Smooth muscle cell (in vitro differentiated cells): ENCODE data around the gene ST6GALNAC2. TPM values are rescaled to one million over a fixed set of nuclear protein-coding genes. Genes with fewer than 3 reads are reported as not detected.

Source experiments
- DNase-seq: peaks from one replicate; lab custom pipeline; 2025; ENCODE audit not compliant: unreplicated experiment; lab: John Stamatoyannopoulos, UW
- H2AFZ ChIP-seq: fragments of 200-600 bp; sonication (generic); 2 replicates; pipeline ENCODE4 v1.6.0; 2016; ENCODE audit warnings: antibody characterized with exemption, low read depth, mild to moderate bottlenecking
- H3F3A ChIP-seq: fragments of 200-600 bp; sonication (generic); 2 replicates; pipeline ENCODE4 v1.6.0; 2017; ENCODE audit warnings: antibody characterized with exemption, low read depth
- H3K27ac ChIP-seq: fragments of 200-600 bp; sonication (generic); 2 replicates; pipeline ENCODE4 v1.5.1; 2016; ENCODE audit warnings: low read depth, mild to moderate bottlenecking
- H3K27me3 ChIP-seq: fragments of 200-600 bp; sonication (generic); 2 replicates; pipeline ENCODE4 v1.6.1; 2016; ENCODE audit warnings: low read depth, mild to moderate bottlenecking
- H3K36me3 ChIP-seq: fragments of 200-600 bp; sonication (generic); 2 replicates; pipeline ENCODE4 v1.5.1; 2016; ENCODE audit warnings: low read depth
- H3K4me1 ChIP-seq: fragments of 200-600 bp; sonication (generic); 2 replicates; pipeline ENCODE4 v1.5.1; 2016; ENCODE audit warnings: low read depth
- H3K4me2 ChIP-seq: fragments of 200-600 bp; sonication (generic); 2 replicates; pipeline ENCODE4 v1.6.0; 2016; ENCODE audit warnings: mild to moderate bottlenecking
- H3K4me3 ChIP-seq: fragments of 200-600 bp; sonication (generic); 2 replicates; pipeline ENCODE4 v1.5.1; 2016; ENCODE audit warnings: mild to moderate bottlenecking
- H3K79me2 ChIP-seq: fragments of 200-600 bp; sonication (generic); 2 replicates; pipeline ENCODE4 v1.6.0; 2016; ENCODE audit warnings: low read depth, mild to moderate bottlenecking
- H3K9ac ChIP-seq: fragments of 200-600 bp; sonication (generic); 2 replicates; pipeline ENCODE4 v1.6.0; 2016; ENCODE audit warnings: low read depth
- H3K9me3 ChIP-seq: fragments of 200-600 bp; sonication (generic); replicated peaks from 2 replicates; pipeline ENCODE4 v1.5.1; 2016; ENCODE audit warnings: low read depth
- H4K20me1 ChIP-seq: fragments of 200-600 bp; sonication (generic); 2 replicates; pipeline ENCODE4 v1.6.0; 2016; ENCODE audit warnings: low read depth
- CTCF ChIP-seq: fragments of 200-600 bp; sonication (generic); IDR thresholded peaks from 2 replicates; pipeline ENCODE4 v1.5.1; 2017; ENCODE audit warnings: borderline replicate concordance, mild to moderate bottlenecking, antibody characterized with exemption; ENCODE audit not compliant: insufficient read depth, poor library complexity, severe bottlenecking
- WGBS: methylation state at CpG from one replicate; pipeline ENCODE4 v1.1.7; 2016; ENCODE audit warnings: low lambda C conversion rate; 5-methylcytosine and 5-hydroxymethylcytosine counted together
- polyA plus RNA-seq: library from polyadenylated mRNA; unstranded; fragments of >200 nt; fragmentation: Nextera tagmentation; extraction: Ambion mirVana; gene quantifications from 2 replicates; pipeline ENCODE4 v1.2.1, GENCODE V29; 2016
- total RNA-seq: library from RNA; depleted of rRNA; stranded (reverse); fragments of >200 nt; gene quantifications from 2 replicates; pipeline ENCODE4 v1.2.3, GENCODE V29; 2014

The ST6GALNAC2 gene
- total and polyA plus RNA-seq, 2 experiments from 2014 or later: 1.2 to 6.9 TPM

GRCh38 chr17:76553178-76553908 lies 32.3 kb downstream of the ST6GALNAC2 start:
- 91% methylated on average over 8 of the region's 8 CpGs for WGBS
- no peaks in the 10 kb centered on the region for H3K9me3 ChIP-seq
- no peak for DNase-seq
- H2AFZ ChIP-seq: no peak overlapping the region
- no peak overlapping the region for H3K27ac ChIP-seq
- H3K79me2 ChIP-seq: peaks cover 7% of the 10 kb centered on the region
- no peaks in the 10 kb centered on the region for H3K36me3 ChIP-seq
- no peak overlapping the region for H3K9ac ChIP-seq
- peaks cover 7% of the 10 kb centered on the region for H3K4me1 ChIP-seq
- H3F3A ChIP-seq: peaks cover 5% of the 10 kb centered on the region
- H3K4me2 ChIP-seq: no peak overlapping the region
- H3K27me3 ChIP-seq: no peaks in the 10 kb centered on the region
- TF ChIP-seq CTCF: no peak
- no peak overlapping the region for H3K4me3 ChIP-seq
- peaks cover 3% of the 10 kb centered on the region for H4K20me1 ChIP-seq

- DNase-seq: no peak
- Histone ChIP-seq H3K79me2 (no peaks in the 10 kb centered on the region), H3K9me3 (no peaks in the 10 kb centered on the region), H3K9ac (peak overlapping the region; percentile 9), H3K4me1 (peaks cover 6% of the 10 kb centered on the region), H3K4me3 (no peak overlapping the region), H3K36me3 (no peaks in the 10 kb centered on the region), H3F3A (peaks cover 5% of the 10 kb centered on the region), H4K20me1 (no peaks in the 10 kb centered on the region), H3K27me3 (no peaks in the 10 kb centered on the region), H3K4me2 (peak overlapping the region; percentile 64), H3K27ac (peak overlapping the region; percentile 54), H2AFZ (no peak overlapping the region)
- 95% methylated on average over 4 of the region's 4 CpGs for WGBS
- TF ChIP-seq CTCF: no peak
These were observed 34.0 kb downstream of the ST6GALNAC2 start for GRCh38 chr17:76551685-76552084.

- DNase-seq: no peak
These were observed 34.7 kb downstream of the ST6GALNAC2 start for GRCh38 chr17:76550712-76551615.

More at GRCh38 chr17:76550712-76551615, 34.7 kb downstream of the ST6GALNAC2 start:
- Histone ChIP-seq H3K9ac (peak overlapping the region; percentile 9), H3K36me3 (no peaks in the 10 kb centered on the region), H3K4me3 (no peak overlapping the region), H3F3A (peaks cover 5% of the 10 kb centered on the region), H3K4me2 (peak overlapping the region; percentile 64), H3K27ac (peak overlapping the region; percentile 54), H3K79me2 (no peaks in the 10 kb centered on the region), H3K9me3 (no peaks in the 10 kb centered on the region), H3K27me3 (no peaks in the 10 kb centered on the region), H2AFZ (no peak overlapping the region), H4K20me1 (no peaks in the 10 kb centered on the region), H3K4me1 (peaks cover 8% of the 10 kb centered on the region)
- WGBS: 71% methylated on average over 15 of the region's 15 CpGs
- no peak for TF ChIP-seq CTCF
